SK-N-SH treated with all-trans-retinoic acid at 6 μM for 48 hours (cell line): Measurements from ENCODE around the gene SMAGP.
"Not testable (repeated sequence)": the region's sequence is repeated elsewhere in the genome, so short reads cannot be mapped to it uniquely, and the experiment has no call there.

ENCODE experiments used
- ATAC-seq: fragments of 200-7000 bp; cut with Tn5 transposase; 3 replicates; pipeline ENCODE4 v1.9.1; 2020; ENCODE audit warnings: mild to moderate bottlenecking, moderate library complexity
- ARNTL ChIP-seq: fragments of 450-650 bp; formaldehyde crosslinking; IDR thresholded peaks from 2 replicates; pipeline ENCODE4 v1.5.0; 2020; ENCODE audit warnings: low read depth, mild to moderate bottlenecking, moderate library complexity, borderline replicate concordance
- BACH2 ChIP-seq: fragments of 250-450 bp; sonication (Bioruptor Pico); IDR thresholded peaks from 2 replicates; pipeline ENCODE4 v1.9.0; 2021; ENCODE audit warnings: mild to moderate bottlenecking, borderline replicate concordance
- CREB5 ChIP-seq: fragments of 250-450 bp; sonication (Bioruptor Pico); IDR thresholded peaks from 2 replicates; pipeline ENCODE4 v1.5.1; 2020; ENCODE audit warnings: low read depth, mild to moderate bottlenecking, moderate library complexity
- CSDC2 ChIP-seq: fragments of 250-450 bp; sonication (Bioruptor Pico); IDR thresholded peaks from 2 replicates; pipeline ENCODE4 v1.5.0; 2020; ENCODE audit warnings: mild to moderate bottlenecking, moderate library complexity
- CSRNP3 ChIP-seq: fragments of 250-450 bp; sonication (Bioruptor Pico); IDR thresholded peaks from 2 replicates; pipeline ENCODE4 v1.5.1; 2021; ENCODE audit warnings: mild to moderate bottlenecking, moderate library complexity
- GLIS3 ChIP-seq: fragments of 250-450 bp; sonication (Bioruptor Pico); IDR thresholded peaks from 2 replicates; pipeline ENCODE4 v1.5.0; 2020; ENCODE audit warnings: mild to moderate bottlenecking, moderate library complexity
- ISL1 ChIP-seq: fragments of 250-450 bp; sonication (Bioruptor Pico); IDR thresholded peaks from 2 replicates; pipeline ENCODE4 v2.1.2; 2022; ENCODE audit warnings: mild to moderate bottlenecking, moderate library complexity
- OSR1 ChIP-seq: fragments of 250-450 bp; sonication (Bioruptor Pico); IDR thresholded peaks from 2 replicates; pipeline ENCODE4 v1.8.0; 2022; ENCODE audit warnings: moderate library complexity, mild to moderate bottlenecking, inconsistent platforms
- PATZ1 ChIP-seq: fragments of 250-450 bp; sonication (Bioruptor Pico); IDR thresholded peaks from 2 replicates; pipeline ENCODE4 v1.8.0; 2020; ENCODE audit warnings: mild to moderate bottlenecking, moderate library complexity, borderline replicate concordance
- POU6F1 ChIP-seq: fragments of 250-450 bp; sonication (Bioruptor Pico); IDR thresholded peaks from 2 replicates; pipeline ENCODE4 v1.8.0; 2021; ENCODE audit warnings: low read depth, mild to moderate bottlenecking, moderate library complexity, borderline replicate concordance
- PPARA ChIP-seq: fragments of 250-450 bp; sonication (Bioruptor Pico); IDR thresholded peaks from 2 replicates; pipeline ENCODE4 v1.5.0; 2020; ENCODE audit warnings: mild to moderate bottlenecking, borderline replicate concordance
- SNAI2 ChIP-seq: fragments of 250-450 bp; sonication (Bioruptor Pico); IDR thresholded peaks from 2 replicates; pipeline ENCODE4 v1.5.0; 2020; ENCODE audit warnings: mild to moderate bottlenecking, moderate library complexity
- TCF4 ChIP-seq: fragments of 250-450 bp; sonication (Bioruptor Pico); IDR thresholded peaks from 2 replicates; pipeline ENCODE4 v1.8.0; 2021; ENCODE audit warnings: mild to moderate bottlenecking, moderate library complexity, borderline replicate concordance
- TOX ChIP-seq: fragments of 250-450 bp; sonication (Bioruptor Pico); IDR thresholded peaks from 2 replicates; pipeline ENCODE4 v1.8.0; 2021; ENCODE audit warnings: mild to moderate bottlenecking, moderate library complexity, borderline replicate concordance
- TSHZ2 ChIP-seq: fragments of 250-450 bp; sonication (Bioruptor Pico); IDR thresholded peaks from 2 replicates; pipeline ENCODE4 v1.5.0; 2020; ENCODE audit warnings: mild to moderate bottlenecking, moderate library complexity
- ZFP3 ChIP-seq: fragments of 250-450 bp; sonication (Bioruptor Pico); IDR thresholded peaks from 2 replicates; pipeline ENCODE4 v1.5.0; 2020; ENCODE audit warnings: mild to moderate bottlenecking, moderate library complexity
- ZFP30 ChIP-seq: fragments of 450-650 bp; formaldehyde crosslinking; IDR thresholded peaks from 2 replicates; pipeline ENCODE4 v1.5.0; 2022; ENCODE audit warnings: mild to moderate bottlenecking, moderate library complexity
- ZNF565 ChIP-seq: fragments of 450-650 bp; formaldehyde crosslinking; conservative IDR thresholded peaks from 2 replicates; pipeline ENCODE4 v1.5.0; 2020; ENCODE audit warnings: low read depth, mild to moderate bottlenecking, moderate library complexity
- ZNF70 ChIP-seq: fragments of 450-650 bp; formaldehyde crosslinking; IDR thresholded peaks from 2 replicates; pipeline ENCODE4 v1.5.0; 2020; ENCODE audit warnings: mild to moderate bottlenecking, moderate library complexity
- ZNF8 ChIP-seq: fragments of 450-650 bp; formaldehyde crosslinking; IDR thresholded peaks from 2 replicates; pipeline ENCODE4 v1.5.0; 2020; ENCODE audit warnings: mild to moderate bottlenecking, moderate library complexity

Gene SMAGP

GRCh38 chr12:51311389-51311788, 41.2 kb upstream of the SMAGP start:
- ATAC-seq = no peak
- TF ChIP-seq ZNF8 (CRISPR knock-in tag) (no peak), TOX (CRISPR knock-in tag) (no peak), ZFP30 (CRISPR knock-in tag) (no peak), PATZ1 (CRISPR knock-in tag) (no peak)
- TF ChIP-seq, all 23 proteins: peak for 0

- peak; percentile 94 for ATAC-seq
- TF ChIP-seq PPARA (no peak), ISL1 (CRISPR knock-in tag) (no peak), ZNF70 (no peak)
Measured at GRCh38 chr12:51307655-51308593, 37.7 kb upstream of the SMAGP start.

- TF ChIP-seq ARNTL (CRISPR knock-in tag) (no peak), PATZ1 (CRISPR knock-in tag) (no peak), TSHZ2 (CRISPR knock-in tag) (no peak), BACH2 (no peak), CSDC2 (no peak), SNAI2 (CRISPR knock-in tag) (no peak)
- no peak for ATAC-seq
Measured at GRCh38 chr12:51306507-51306906, 36.3 kb upstream of the SMAGP start.

- ATAC-seq = not testable (repeated sequence)
Measured at GRCh38 chr12:51300768-51301167, 30.6 kb upstream of the SMAGP start.

GRCh38 chr12:51295651-51296050, 25.4 kb upstream of the SMAGP start:
- no peak for ATAC-seq
- TF ChIP-seq ZFP30 (CRISPR knock-in tag) (no peak), PPARA (no peak), ZNF565 (no peak), GLIS3 (CRISPR knock-in tag) (no peak), CSRNP3 (CRISPR knock-in tag) (no peak), TSHZ2 (CRISPR knock-in tag) (no peak), ISL1 (CRISPR knock-in tag) (no peak), OSR1 (CRISPR knock-in tag) (no peak), CREB5 (no peak), POU6F1 (CRISPR knock-in tag) (no peak), ZFP3 (CRISPR knock-in tag) (no peak), TCF4 (CRISPR knock-in tag) (no peak)
